ENCODE measurements around the gene TIMM8A.

- TF ChIP-seq POLR2A (IDR thresholded peaks at IDR 0.05; ENCODE audit: borderline replicate concordance, extremely low read depth, insufficient read depth, insufficient read length) = no peak
- TF ChIP-seq CTCF (IDR thresholded peaks at IDR 0.05 in 2 of 3, conservative IDR thresholded peaks at IDR 0.05 in 1 of 3; ENCODE audit: borderline replicate concordance in 1 of 3, insufficient read depth in 1 of 3, low read depth in 2 of 3, low read length in 2 of 3) = no peak
- TF ChIP-seq POLR2AphosphoS5 (IDR thresholded peaks at IDR 0.05; ENCODE audit: low read depth, low read length) = no peak
- TF ChIP-seq EZH2 (IDR thresholded peaks at IDR 0.05) = no peak
- TF ChIP-seq REST (IDR thresholded peaks at IDR 0.05; ENCODE audit: low read depth) = no peak
Measured at GRCh38 chrX:101347859-101348451, 587 bp downstream of the TIMM8A start.

Data from HCT116 (cell line).